CD1c-positive myeloid dendritic cell (primary cell): Measurements from ENCODE around the gene HELZ2.

ENCODE experiments used
- DNase-seq: peaks from one replicate; pipeline ENCODE4 v3.0.0-alpha.2; 2016; ENCODE audit errors: extremely low spot score

Gene HELZ2

DNA sequence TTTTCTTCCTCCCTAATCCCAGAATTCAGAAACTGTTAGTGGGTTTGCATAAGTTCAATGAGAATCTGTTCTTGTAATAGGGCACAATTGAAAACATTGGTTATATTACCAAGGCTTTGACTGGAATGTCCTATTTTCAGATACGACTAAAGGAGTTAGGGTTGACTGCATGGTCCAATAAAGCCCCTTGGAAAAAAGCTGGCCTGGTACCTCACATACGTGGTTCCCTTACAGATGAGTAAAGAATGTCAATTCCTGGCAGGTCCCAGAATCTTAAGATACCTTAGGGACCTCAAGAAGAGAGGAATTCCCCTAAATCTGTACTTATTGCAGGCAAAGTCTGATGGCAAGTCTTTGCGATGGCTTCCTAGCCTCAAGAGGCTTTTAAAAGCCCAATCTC is 48.9 kb downstream of the HELZ2 start:
- DNase-seq: no peak
